A673 (cell line): Measurements from ENCODE around the gene ALDH3B2. TPM values are rescaled to one million over a fixed set of nuclear protein-coding genes. Genes with fewer than 3 reads are reported as not detected.

Experiments used
- BruUV-seq: library from RNA; stranded (reverse); fragments of 400-500 nt; replicated peaks from 2 replicates; lab custom pipeline; 2021; lab: Mats Ljungman, UMichigan
- CTCF ChIA-PET: fragments of 300-600 bp; sonication (Branson Sonifier 250); formaldehyde crosslinking; loops from one replicate; lab custom pipeline; 2022; ENCODE audit warnings: antibody characterized with exemption; lab: Charles Lee
- POLR2A ChIA-PET: fragments of 300-600 bp; sonication (Branson Sonifier 250); formaldehyde crosslinking; loops from one replicate; lab custom pipeline; 2022; ENCODE audit warnings: antibody characterized with exemption; ENCODE audit not compliant: low non-redundant PET; lab: Charles Lee
- DNase-seq: peaks from one replicate; pipeline ENCODE4 v3.0.0-alpha.2; 2015; ENCODE audit warnings: low spot score
- H3K27ac ChIP-seq: fragments of 200-600 bp; sonication (generic); 2 replicates; pipeline ENCODE4 v1.5.1; 2016; ENCODE audit warnings: mixed run types, low read depth, mild to moderate bottlenecking, mixed read lengths, antibody characterized with exemption, low read length; ENCODE audit not compliant: poor library complexity, severe bottlenecking
- H3K27me3 ChIP-seq: fragments of 200-600 bp; sonication (generic); replicated peaks from 2 replicates; pipeline ENCODE4 v1.6.1; 2017; ENCODE audit warnings: mixed run types, low read depth, mild to moderate bottlenecking, mixed read lengths, antibody characterized with exemption, low read length; ENCODE audit not compliant: insufficient read depth, poor library complexity
- H3K36me3 ChIP-seq: fragments of 200-600 bp; sonication (generic); 2 replicates; pipeline ENCODE4 v1.6.1; 2016; ENCODE audit warnings: mixed run types, mild to moderate bottlenecking, mixed read lengths, antibody characterized with exemption, low read length; ENCODE audit not compliant: insufficient read depth, poor library complexity, severe bottlenecking
- H3K4me1 ChIP-seq: fragments of 200-600 bp; sonication (generic); 2 replicates; pipeline ENCODE4 v1.6.1; 2017; ENCODE audit warnings: mixed run types, mild to moderate bottlenecking, mixed read lengths, antibody characterized with exemption, low read length; ENCODE audit not compliant: insufficient read depth, poor library complexity, severe bottlenecking
- H3K4me3 ChIP-seq: fragments of 200-600 bp; sonication (generic); 2 replicates; pipeline ENCODE4 v1.5.1; 2016; ENCODE audit warnings: low read depth, mixed run types, mild to moderate bottlenecking, mixed read lengths, low read length; ENCODE audit not compliant: poor library complexity, severe bottlenecking
- H3K9me3 ChIP-seq: fragments of 200-600 bp; sonication (generic); 2 replicates; pipeline ENCODE4 v1.6.1; 2016; ENCODE audit warnings: mixed run types, low read depth, mild to moderate bottlenecking, mixed read lengths, antibody characterized with exemption, low read length; ENCODE audit not compliant: poor library complexity, severe bottlenecking
- CTCF ChIP-seq: fragments of 300-800, 200-600 bp; sonication (generic); conservative IDR thresholded peaks from 2 replicates; pipeline ENCODE4 v1.5.1; 2017; ENCODE audit warnings: low read depth, mild to moderate bottlenecking, antibody characterized with exemption, low read length, moderate library complexity, mixed read lengths
- EZH2 ChIP-seq: fragments of 200-600 bp; sonication (generic); IDR thresholded peaks from 2 replicates; pipeline ENCODE4 v1.6.1; 2017; ENCODE audit warnings: borderline replicate concordance, low read depth, mild to moderate bottlenecking, mixed read lengths, antibody characterized with exemption, low read length; ENCODE audit not compliant: poor library complexity, severe bottlenecking
- intact Hi-C: fragments of 100-400 bp; cut with micrococcal nuclease; formaldehyde crosslinking; loops from one replicate; pipeline ENCODE4 v1.10.0; 2022; ENCODE audit not compliant: unreplicated experiment
- total RNA-seq: library from RNA; stranded (reverse); gene quantifications from 2 replicates; pipeline ENCODE4 v1.2.3, GENCODE V29; 2021

Gene ALDH3B2
- total RNA-seq, 1 experiment from 2014 or later = not detected

GRCh38 chr11:67664213-67664585, 10.2 kb downstream of the ALDH3B2 start:
- no TSS peak for BruUV-seq
- no peaks in the 10 kb centered on the region for H3K4me1 ChIP-seq
- no peak overlapping the region for H3K4me3 ChIP-seq
- H3K27ac ChIP-seq = no peak overlapping the region
- ChIA-PET CTCF (interaction anchor here (0.6 kb wide), 1 partner anchor 897 kb away, joined by 4 read pairs; no protein-coding TSS in a partner anchor), POLR2A (no interaction called here)
- no peaks in the 10 kb centered on the region for H3K9me3 ChIP-seq
- TF ChIP-seq EZH2 = no peak
- no peak for TF ChIP-seq CTCF
- no peaks in the 10 kb centered on the region for H3K36me3 ChIP-seq
- intact Hi-C loops = no loop called here
- H3K27me3 ChIP-seq = no peaks in the 10 kb centered on the region
- DNase-seq = no peak

- ChIA-PET CTCF (no interaction called here), POLR2A (no interaction called here)
- BruUV-seq = no TSS peak
- intact Hi-C loops = no loop called here
- Histone ChIP-seq H3K36me3 (no peaks in the 10 kb centered on the region), H3K4me3 (no peak overlapping the region), H3K27ac (no peak overlapping the region), H3K9me3 (no peaks in the 10 kb centered on the region), H3K4me1 (no peaks in the 10 kb centered on the region), H3K27me3 (no peaks in the 10 kb centered on the region)
- no peak for DNase-seq
- TF ChIP-seq CTCF (no peak), EZH2 (no peak)
Observed at GRCh38 chr11:67663532-67664212, 10.8 kb downstream of the ALDH3B2 start.

GRCh38 chr11:67662835-67663531, 11.4 kb downstream of the ALDH3B2 start:
- H3K36me3 ChIP-seq = no peaks in the 10 kb centered on the region
- no peaks in the 10 kb centered on the region for H3K27me3 ChIP-seq
- no TSS peak for BruUV-seq
- no peaks in the 10 kb centered on the region for H3K4me1 ChIP-seq
- no peak overlapping the region for H3K4me3 ChIP-seq
- H3K27ac ChIP-seq = no peak overlapping the region
- ChIA-PET POLR2A (no interaction called here), CTCF (no interaction called here)
- intact Hi-C loops = no loop called here
- H3K9me3 ChIP-seq = no peaks in the 10 kb centered on the region
- no peak for TF ChIP-seq CTCF
- no peak for TF ChIP-seq EZH2
- DNase-seq = no peak
